HFFc6 (cell line): ENCODE results near the gene SLC25A25. TPM values are rescaled to one million over a fixed set of nuclear protein-coding genes. Genes with fewer than 3 reads are reported as not detected.
"Not testable (repeated sequence)": the region's sequence is repeated elsewhere in the genome, so short reads cannot be mapped to it uniquely, and the experiment has no call there.

Source experiments
- DNase-seq: peaks from one replicate; pipeline ENCODE4 v3.0.0-alpha.2; 2018
- H3K27ac Mint-ChIP-seq: 2 replicates; pipeline ENCODE4 v1.8.0; 2020; ENCODE audit warnings: mild to moderate bottlenecking, mixed read lengths
- H3K27me3 Mint-ChIP-seq: 2 replicates; pipeline ENCODE4 v1.8.0; 2021; ENCODE audit warnings: mild to moderate bottlenecking, moderate library complexity, mixed read lengths; ENCODE audit not compliant: insufficient read depth
- H3K36me3 Mint-ChIP-seq: 2 replicates; pipeline ENCODE4 v1.8.0; 2021; ENCODE audit warnings: low read depth, mixed read lengths
- H3K4me1 Mint-ChIP-seq: 2 replicates; pipeline ENCODE4 v1.8.0; 2020; ENCODE audit warnings: low read depth, mixed read lengths
- H3K4me3 Mint-ChIP-seq: 2 replicates; pipeline ENCODE4 v1.8.0; 2020; ENCODE audit warnings: mild to moderate bottlenecking, moderate library complexity, mixed read lengths
- H3K9me3 Mint-ChIP-seq: 2 replicates; pipeline ENCODE4 v1.8.0; 2020; ENCODE audit warnings: mild to moderate bottlenecking, mixed read lengths
- CTCF ChIP-seq: fragments of 200-600 bp; sonication (generic); IDR thresholded peaks from 2 replicates; pipeline ENCODE4 v1.5.0; 2021; ENCODE audit warnings: antibody characterized with exemption, mild to moderate bottlenecking
- long read RNA-seq: library from polyadenylated mRNA; unstranded; transcript quantifications from one replicate; pipeline ENCODE4 v2.0.0, GENCODE V29; 2019
- total RNA-seq, 6 experiments: library from RNA; stranded (reverse); fragmentation: NEBNext Ultra II Directional; extraction: Animal tissue kit (Norgen Biotek cat#: 25700); gene quantifications; 2 replicates in 1 of 6; 3 replicates in 5 of 6; pipeline ENCODE4 v1.2.3, GENCODE V29; 2021

SLC25A25 gene
- total RNA-seq, result 10 to 100 TPM; 16.5 to 20.7 (median 18.4) TPM
- long read RNA-seq, transcript SLC25A25-201 (10 exons, 3,474 nt), result major isoform, 7 of 18 reads
- long read RNA-seq, partial matches to known transcripts, result 4 of 18 reads
- long read RNA-seq, other reads (novel, unspliced or antisense), result 3 of 18 reads

- TF ChIP-seq CTCF, result no peak
- Mint-ChIP-seq H3K9me3 (no peaks in the 10 kb centered on the region), H3K36me3 (peaks cover 14% of the 10 kb centered on the region), H3K4me3 (peak within 1 kb of the TSS; percentile 95), H3K27me3 (peaks cover 3% of the 10 kb centered on the region; the same call in 1 of the 2 replicates), H3K4me1 (peaks cover 41% of the 10 kb centered on the region), H3K27ac (peak within 1 kb of the TSS; percentile 88)
- DNase-seq, result peak; percentile 98
Observed at GRCh38 chr9:128067645-128068385, at the start of gene SLC25A25. Gene SLC25A25 (plus strand): TSS chr9:128068232. CDS start chr9:128068320, 88 bp downstream.

GRCh38 chr9:128020692-128021091, 47.3 kb upstream of the SLC25A25 start:
- no peak for DNase-seq
- Mint-ChIP-seq H3K27me3 (no peaks in the 10 kb centered on the region; the same call in 1 of the 2 replicates), H3K4me1 (peaks cover 6% of the 10 kb centered on the region; the same call in 1 of the 2 replicates), H3K4me3 (no peak overlapping the region), H3K36me3 (no peaks in the 10 kb centered on the region), H3K27ac (no peak overlapping the region), H3K9me3 (no peaks in the 10 kb centered on the region)
- TF ChIP-seq CTCF, result peak; percentile 60

- no peak for TF ChIP-seq CTCF
- Mint-ChIP-seq H3K27me3 (no peaks in the 10 kb centered on the region; the same call in 1 of the 2 replicates), H3K4me1 (peaks cover 6% of the 10 kb centered on the region; the same call in 1 of the 2 replicates), H3K27ac (no peak overlapping the region), H3K4me3 (no peak overlapping the region), H3K36me3 (no peaks in the 10 kb centered on the region), H3K9me3 (no peaks in the 10 kb centered on the region)
- no peak for DNase-seq
Observed at GRCh38 chr9:128021098-128021497, 46.9 kb upstream of the SLC25A25 start.

GRCh38 chr9:128022886-128023285, 45.1 kb upstream of the SLC25A25 start:
- no peak for TF ChIP-seq CTCF
- no peak overlapping the region for H3K4me3 Mint-ChIP-seq
- DNase-seq, result no peak
- H3K36me3 Mint-ChIP-seq, result no peaks in the 10 kb centered on the region
- H3K27ac Mint-ChIP-seq, result no peak overlapping the region
- peaks cover 14% of the 10 kb centered on the region for H3K4me1 Mint-ChIP-seq
- no peaks in the 10 kb centered on the region for H3K27me3 Mint-ChIP-seq
- no peaks in the 10 kb centered on the region for H3K9me3 Mint-ChIP-seq

GRCh38 chr9:128023671-128024070, 44.4 kb upstream of the SLC25A25 start:
- not testable (repeated sequence) for H3K36me3 Mint-ChIP-seq, H3K4me3 Mint-ChIP-seq, H3K9me3 Mint-ChIP-seq, H3K27me3 Mint-ChIP-seq, H3K27ac Mint-ChIP-seq, DNase-seq
- H3K4me1 Mint-ChIP-seq, result peaks cover 14% of the 10 kb centered on the region

GRCh38 chr9:128024761-128025308, 43.2 kb upstream of the SLC25A25 start:
- no peaks in the 10 kb centered on the region for H3K36me3 Mint-ChIP-seq
- no peaks in the 10 kb centered on the region for H3K9me3 Mint-ChIP-seq
- H3K27me3 Mint-ChIP-seq, result no peaks in the 10 kb centered on the region
- peaks cover 14% of the 10 kb centered on the region for H3K4me1 Mint-ChIP-seq
- no peak overlapping the region for H3K4me3 Mint-ChIP-seq
- no peak for TF ChIP-seq CTCF
- no peak for DNase-seq
- H3K27ac Mint-ChIP-seq, result no peak overlapping the region
